ENCODE data around the gene PTPRN2.
"Not testable (repeated sequence)": the region's sequence is repeated elsewhere in the genome, so short reads cannot be mapped to it uniquely, and the experiment has no call there.

PTPRN2 gene

DNA sequence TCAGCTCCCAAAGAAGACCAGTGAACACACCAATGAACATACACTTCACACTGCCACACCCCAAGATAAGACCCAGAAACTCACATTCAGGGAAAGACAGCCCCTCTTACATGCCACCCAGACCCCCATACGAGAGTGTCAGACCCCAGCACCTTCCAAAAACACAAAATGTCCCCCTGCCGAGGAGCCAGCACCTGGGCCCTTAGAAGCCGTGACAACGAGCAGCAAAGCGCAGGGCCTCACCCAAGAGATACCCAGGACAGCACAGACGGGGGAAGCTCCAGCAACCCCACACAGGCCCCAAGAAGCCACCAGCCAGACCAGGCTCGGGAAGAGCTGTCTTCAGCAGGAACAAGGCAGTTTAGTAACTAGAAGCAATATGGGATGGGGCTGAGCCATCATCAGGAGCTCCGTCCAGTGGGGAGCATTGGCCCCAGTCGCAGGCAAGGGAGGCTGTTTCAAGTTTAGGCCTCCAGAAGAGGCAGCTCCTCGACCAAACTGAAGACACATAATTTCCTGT, 243.6 kb downstream of the PTPRN2 start:
- TF ChIP-seq CTCF (IDR thresholded peaks at IDR 0.05; ENCODE audit: extremely low read depth, insufficient read depth, missing control alignments) = no peak
- in situ Hi-C loops (cut with MboI; ENCODE audit: low pct_unique_long_range_greater_than_20kb, low sequenced_read_pairs, unreplicated experiment) = no loop called here
- DNase-seq (ENCODE audit: low spot score) = no peak

DNA sequence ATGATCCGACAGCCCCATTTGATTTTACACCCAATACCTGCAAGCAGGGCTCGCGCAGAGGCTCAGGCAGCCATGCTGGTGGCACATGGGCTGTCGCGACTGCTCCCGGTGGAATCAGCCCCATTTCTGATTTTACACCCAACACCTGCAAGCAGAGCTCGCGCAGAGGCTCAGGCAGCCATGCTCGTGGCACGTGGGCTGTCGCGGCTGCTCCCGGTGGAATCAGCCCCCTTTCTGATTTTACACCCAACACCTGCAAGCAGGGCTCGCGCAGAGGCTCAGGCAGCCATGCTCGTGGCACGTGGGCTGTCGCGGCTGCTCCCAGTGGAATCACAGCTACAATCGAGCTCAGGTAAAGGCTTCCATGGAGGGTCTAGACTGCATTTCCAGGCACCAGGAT, 244.1 kb downstream of the PTPRN2 start:
- no peak for DNase-seq (ENCODE audit: low spot score)
- in situ Hi-C loops (cut with MboI; ENCODE audit: low pct_unique_long_range_greater_than_20kb, low sequenced_read_pairs, unreplicated experiment) = no loop called here

GRCh38 chr7:158341097-158341496, 246.5 kb downstream of the PTPRN2 start:
- DNase-seq (ENCODE audit: low spot score); in situ Hi-C loops (cut with MboI; ENCODE audit: low pct_unique_long_range_greater_than_20kb, low sequenced_read_pairs, unreplicated experiment): not testable (repeated sequence)

More for the DNA sequence above, 244.1 kb downstream of the PTPRN2 start:
- no peak for TF ChIP-seq CTCF (IDR thresholded peaks at IDR 0.05; ENCODE audit: extremely low read depth, insufficient read depth, missing control alignments)

- DNase-seq (ENCODE audit: low spot score); in situ Hi-C loops (cut with MboI; ENCODE audit: low pct_unique_long_range_greater_than_20kb, low sequenced_read_pairs, unreplicated experiment): not testable (repeated sequence)
These were observed 250.7 kb downstream of the PTPRN2 start for GRCh38 chr7:158336952-158337351.

DNA sequence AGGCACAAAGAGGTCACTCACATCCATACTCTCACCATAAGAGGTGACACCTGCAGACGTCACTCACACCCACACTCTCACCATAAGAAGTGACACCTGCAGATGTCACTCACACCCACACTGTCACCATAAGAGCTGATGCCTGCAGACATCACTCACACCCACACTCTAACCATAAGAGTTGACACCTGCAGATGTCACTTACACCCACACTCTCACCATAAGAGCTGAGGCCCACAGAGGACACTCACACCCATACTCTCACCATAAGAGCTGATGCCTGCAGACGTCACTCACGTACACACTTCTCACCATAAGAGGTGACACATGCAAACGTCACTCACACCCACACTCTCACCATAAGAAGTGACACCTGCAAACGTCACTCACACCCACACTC, 255.1 kb downstream of the PTPRN2 start:
- in situ Hi-C loops (cut with MboI; ENCODE audit: low pct_unique_long_range_greater_than_20kb, low sequenced_read_pairs, unreplicated experiment); DNase-seq (ENCODE audit: low spot score): not testable (repeated sequence)

GRCh38 chr7:158331826-158332450, 255.7 kb downstream of the PTPRN2 start:
- DNase-seq (ENCODE audit: low spot score); in situ Hi-C loops (cut with MboI; ENCODE audit: low pct_unique_long_range_greater_than_20kb, low sequenced_read_pairs, unreplicated experiment): not testable (repeated sequence)

DNA sequence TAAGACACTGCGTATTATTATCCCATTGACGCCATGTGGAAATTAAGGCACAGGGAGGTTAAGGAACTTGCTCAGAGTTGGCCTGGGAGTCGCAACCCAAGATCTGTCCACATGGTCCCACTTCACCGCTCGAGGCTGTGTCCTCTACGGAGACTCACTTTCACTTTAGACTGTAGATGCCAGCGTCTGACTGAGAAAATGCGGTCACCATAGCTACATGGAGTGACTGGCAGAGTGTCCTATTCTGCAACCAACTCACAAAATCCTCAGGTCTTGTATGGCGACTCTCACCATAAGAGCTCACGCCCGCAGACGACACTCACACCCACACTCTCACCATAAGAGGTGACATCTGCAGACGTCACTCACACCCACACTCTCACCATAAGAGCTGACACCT, 257.9 kb downstream of the PTPRN2 start:
- in situ Hi-C loops (cut with MboI; ENCODE audit: low pct_unique_long_range_greater_than_20kb, low sequenced_read_pairs, unreplicated experiment) = no loop called here
- TF ChIP-seq CTCF (IDR thresholded peaks at IDR 0.05; ENCODE audit: extremely low read depth, insufficient read depth, missing control alignments) = no peak

GRCh38 chr7:158329014-158329610, 258.5 kb downstream of the PTPRN2 start:
- in situ Hi-C loops (cut with MboI; ENCODE audit: low pct_unique_long_range_greater_than_20kb, low sequenced_read_pairs, unreplicated experiment) = no loop called here
- no peak for DNase-seq (ENCODE audit: low spot score)
- TF ChIP-seq CTCF (IDR thresholded peaks at IDR 0.05; ENCODE audit: extremely low read depth, insufficient read depth, missing control alignments) = no peak

More for the DNA sequence above, 257.9 kb downstream of the PTPRN2 start:
- DNase-seq (ENCODE audit: low spot score) = no peak
